CD14-positive monocyte (primary cell): Measurements from ENCODE around the gene POGLUT3. TPM values are rescaled to one million over a fixed set of nuclear protein-coding genes. Genes with fewer than 3 reads are reported as not detected.

Source experiments
- DNase-seq, 3 donors: peaks; one replicate each; pipeline ENCODE4 v3.0.0-alpha.2; 2011 to 2022
- H2AFZ ChIP-seq: 2 replicates; pipeline ENCODE4 v1.6.0; 2012; ENCODE audit warnings: mild to moderate bottlenecking, low read depth, low read length, inconsistent platforms; ENCODE audit not compliant: insufficient read depth, poor library complexity, severe bottlenecking
- H3K27ac ChIP-seq, 2 donors: 1 replicate in 1 of 2; 2 replicates in 1 of 2; pipeline ENCODE4 v1.5.1; 2012 to 2013; ENCODE audit warnings: low read length in 2 of 2, control low read depth in 1 of 2, inconsistent platforms in 1 of 2, low read depth in 1 of 2, mild to moderate bottlenecking in 1 of 2
- H3K27me3 ChIP-seq, 2 donors: one replicate each; pipeline versions ENCODE4 v1.6.0 to v1.6.1; 2011 to 2013; ENCODE audit warnings: low read length in 2 of 2; ENCODE audit not compliant: control insufficient read depth in 2 of 2, insufficient read depth in 2 of 2
- H3K36me3 ChIP-seq, 2 donors: replicated peaks in 1 of 2; 1 replicate in 1 of 2; 2 replicates in 1 of 2; pipeline versions ENCODE4 v1.5.1 to v1.6.1; 2012 to 2013; ENCODE audit warnings: low read length in 2 of 2, control low read depth in 1 of 2, inconsistent platforms in 1 of 2, mild to moderate bottlenecking in 1 of 2; ENCODE audit not compliant: insufficient read depth in 2 of 2, control insufficient read depth in 1 of 2
- H3K4me1 ChIP-seq, 2 donors: 1 replicate in 1 of 2; 2 replicates in 1 of 2; pipeline versions ENCODE4 v1.5.1 to v1.6.1; 2012 to 2013; ENCODE audit warnings: low read length in 2 of 2, control low read depth in 1 of 2, inconsistent platforms in 1 of 2, mild to moderate bottlenecking in 1 of 2, moderate library complexity in 1 of 2; ENCODE audit not compliant: insufficient read depth in 2 of 2, control insufficient read depth in 1 of 2
- H3K4me2 ChIP-seq: replicated peaks from 2 replicates; pipeline ENCODE3; 2012; ENCODE audit warnings: low read length, moderate library complexity, mild to moderate bottlenecking; ENCODE audit not compliant: poor library complexity, severe bottlenecking; ENCODE audit errors: extremely low read depth
- H3K4me3 ChIP-seq, 3 experiments: fragments of 200-600 bp in 1 of 3; sonication (generic) in 1 of 3; replicated peaks in 1 of 3; 1 replicate in 2 of 3; 2 replicates in 1 of 3; pipeline ENCODE4 v1.5.1; 2011 to 2013; ENCODE audit warnings: low read length in 3 of 3, mild to moderate bottlenecking in 3 of 3, control low read depth in 2 of 3, low read depth in 2 of 3, inconsistent platforms in 1 of 3, moderate library complexity in 1 of 3
- H3K79me2 ChIP-seq: 2 replicates; pipeline ENCODE4 v1.6.0; 2012; ENCODE audit warnings: mild to moderate bottlenecking, control low read depth, inconsistent platforms, low read length, moderate library complexity; ENCODE audit not compliant: insufficient read depth
- H3K9ac ChIP-seq: 2 replicates; pipeline ENCODE4 v1.6.0; 2017; ENCODE audit warnings: low read length, mild to moderate bottlenecking; ENCODE audit not compliant: insufficient read depth, poor library complexity, severe bottlenecking
- H3K9me3 ChIP-seq, 2 donors: replicated peaks in 1 of 2; 1 replicate in 1 of 2; 2 replicates in 1 of 2; pipeline versions ENCODE4 v1.5.1 to v1.6.1; 2012 to 2013; ENCODE audit warnings: low read length in 2 of 2, control low read depth in 1 of 2; ENCODE audit not compliant: control insufficient read depth in 1 of 2, insufficient read depth in 1 of 2
- H4K20me1 ChIP-seq: 2 replicates; pipeline ENCODE4 v1.6.0; 2012; ENCODE audit warnings: mild to moderate bottlenecking, low read length, control low read depth, moderate library complexity; ENCODE audit not compliant: insufficient read depth
- H3K27ac Mint-ChIP-seq, 7 donors: one replicate each; pipeline ENCODE4 v1.8.0; 2020; ENCODE audit warnings: mild to moderate bottlenecking in 7 of 7, mixed read lengths in 7 of 7, moderate library complexity in 6 of 7, inconsistent platforms in 2 of 7
- H3K27me3 Mint-ChIP-seq, 3 donors: one replicate each; pipeline ENCODE4 v1.8.0; 2021 to 2022; ENCODE audit warnings: low read depth in 3 of 3, mild to moderate bottlenecking in 3 of 3, mixed read lengths in 3 of 3, moderate library complexity in 3 of 3, inconsistent platforms in 1 of 3
- H3K36me3 Mint-ChIP-seq, 2 donors: one replicate each; pipeline ENCODE4 v1.8.0; 2020; ENCODE audit warnings: mixed read lengths in 2 of 2, inconsistent platforms in 1 of 2, mild to moderate bottlenecking in 1 of 2
- H3K4me1 Mint-ChIP-seq: one replicate; pipeline ENCODE4 v1.8.0; 2020; ENCODE audit warnings: mild to moderate bottlenecking, mixed read lengths
- H3K4me3 Mint-ChIP-seq, 2 donors: one replicate each; pipeline ENCODE4 v1.8.0; 2020; ENCODE audit warnings: mild to moderate bottlenecking in 2 of 2, mixed read lengths in 2 of 2, moderate library complexity in 1 of 2
- H3K9me3 Mint-ChIP-seq, 7 donors: one replicate each; pipeline ENCODE4 v1.8.0; 2020 to 2022; ENCODE audit warnings: mixed read lengths in 7 of 7, mild to moderate bottlenecking in 6 of 7, moderate library complexity in 6 of 7, inconsistent platforms in 2 of 7
- CTCF ChIP-seq: fragments of 200-600 bp; IDR thresholded peaks from one replicate; pipeline ENCODE4 v1.8.0; 2022; ENCODE audit warnings: antibody characterized with exemption, mild to moderate bottlenecking
- WGBS: methylation state at CpG from one replicate; pipeline ENCODE4 v1.1.5; 2013; ENCODE audit warnings: missing lambda C conversion rate; ENCODE audit not compliant: insufficient coverage; 5-methylcytosine and 5-hydroxymethylcytosine counted together
- intact Hi-C, 2 donors: fragments of 100-400 bp; cut with micrococcal nuclease; formaldehyde crosslinking; loops; one replicate each; pipeline versions ENCODE4 v1.15.0 to v1.15.1; 2023
- polyA plus RNA-seq, 3 donors: library from polyadenylated mRNA; depleted of rRNA in 1 of 3; unstranded in 2 of 3; stranded (reverse) in 1 of 3; fragments of 300-500 nt in 2 of 3; fragments of >200 nt in 1 of 3; fragmentation: Illumina TruSeq in 2 of 3; gene quantifications; 1 replicate in 2 of 3; 2 replicates in 1 of 3; pipeline ENCODE4 v1.2.3, GENCODE V29; 2012 to 2021

Gene POGLUT3
- polyA plus RNA-seq, 3 donors: 0.64 to 1.2 (median 0.80) TPM

GRCh38 chr11:108534274-108534882 lies 36.2 kb upstream of the POGLUT3 start:
- peaks cover 0 to 5% (median 0%) of the 10 kb centered on the region in 7 donors for H3K9me3 Mint-ChIP-seq
- H3K4me1 Mint-ChIP-seq: no peaks in the 10 kb centered on the region
- H3K36me3 Mint-ChIP-seq: no peaks in the 10 kb centered on the region
- H3K4me3 Mint-ChIP-seq: no peak overlapping the region
- Histone ChIP-seq H3K27ac (no peak overlapping the region), H3K36me3 (no peaks in the 10 kb centered on the region), H3K4me2 (no peak overlapping the region), H4K20me1 (no peaks in the 10 kb centered on the region), H3K9me3 (no peaks in the 10 kb centered on the region), H3K9ac (no peak overlapping the region), H3K4me1 (no peaks in the 10 kb centered on the region), H3K79me2 (no peaks in the 10 kb centered on the region), H3K27me3 (no peaks in the 10 kb centered on the region), H3K4me3 (no peak overlapping the region), H2AFZ (no peak overlapping the region)
- DNase-seq: no peak
- no peak for TF ChIP-seq CTCF
- no peak overlapping the region for H3K27ac Mint-ChIP-seq
- H3K27me3 Mint-ChIP-seq: no peaks in the 10 kb centered on the region
- WGBS: 86% methylated on average over 1 of the region's 2 CpGs
- intact Hi-C loops: no loop called here

- H2AFZ ChIP-seq: no peak overlapping the region
- Mint-ChIP-seq H3K36me3 (no peaks in the 10 kb centered on the region), H3K27ac (no peak overlapping the region), H3K27me3 (no peaks in the 10 kb centered on the region), H3K4me3 (no peak overlapping the region), H3K9me3 (peaks cover 0 to 5% (median 0%) of the 10 kb centered on the region in 7 donors), H3K4me1 (no peaks in the 10 kb centered on the region)
- no peaks in the 10 kb centered on the region for H3K27me3 ChIP-seq
- no peak overlapping the region for H3K27ac ChIP-seq
- no peak overlapping the region for H3K4me2 ChIP-seq
- no peak for TF ChIP-seq CTCF
- no peaks in the 10 kb centered on the region for H3K9me3 ChIP-seq
- no peaks in the 10 kb centered on the region for H4K20me1 ChIP-seq
- WGBS: 100% methylated on average over 4 of the region's 5 CpGs
- H3K4me1 ChIP-seq: no peaks in the 10 kb centered on the region
- no peaks in the 10 kb centered on the region for H3K79me2 ChIP-seq
- no peak overlapping the region for H3K4me3 ChIP-seq
- no peaks in the 10 kb centered on the region for H3K36me3 ChIP-seq
- no peak overlapping the region for H3K9ac ChIP-seq
- intact Hi-C loops: no loop called here
- no peak for DNase-seq
Measured at GRCh38 chr11:108530426-108530825, 32.2 kb upstream of the POGLUT3 start.
